Activated naive CD4-positive, alpha-beta T cell treated with anti-CD3 and anti-CD28 coated beads for 36 hours (primary cell): ENCODE data around the gene BHLHA15. TPM values are rescaled to one million over a fixed set of nuclear protein-coding genes. Genes with fewer than 3 reads are reported as not detected.

Experiments
- CTCF ChIA-PET: fragments of 350-600 bp; sonication (Branson Sonifier 250); formaldehyde crosslinking; loops from one replicate; lab custom pipeline; 2021; ENCODE audit warnings: antibody characterized with exemption; lab: Charles Lee
- DNase-seq: peaks from one replicate; pipeline ENCODE4 v3.0.0-alpha.2; 2020
- H3K27ac Mint-ChIP-seq: one replicate; pipeline ENCODE4 v1.8.0; 2021; ENCODE audit warnings: mild to moderate bottlenecking, mixed read lengths
- H3K27me3 Mint-ChIP-seq: one replicate; pipeline ENCODE4 v1.8.0; 2021; ENCODE audit warnings: low read depth, mixed read lengths
- H3K36me3 Mint-ChIP-seq: one replicate; pipeline ENCODE4 v1.8.0; 2021; ENCODE audit warnings: low read depth, mixed read lengths
- H3K4me1 Mint-ChIP-seq: one replicate; pipeline ENCODE4 v1.8.0; 2021; ENCODE audit warnings: low read depth, mixed read lengths
- H3K4me3 Mint-ChIP-seq: one replicate; pipeline ENCODE4 v1.8.0; 2021; ENCODE audit warnings: mild to moderate bottlenecking, moderate library complexity, mixed read lengths
- H3K9me3 Mint-ChIP-seq: one replicate; pipeline ENCODE4 v1.8.0; 2021; ENCODE audit warnings: mixed read lengths
- intact Hi-C: fragments of 100-400 bp; cut with micrococcal nuclease; formaldehyde crosslinking; loops from one replicate; pipeline ENCODE4 v1.15.1; 2023
- total RNA-seq, 2 experiments: library from RNA; stranded (reverse); gene quantifications; one replicate each; pipeline ENCODE4 v1.2.3, GENCODE V29; 2021

BHLHA15 gene
- total RNA-seq, 2 experiments from 2014 or later: 0.40 to 0.41 TPM

- Mint-ChIP-seq H3K4me1 (peaks cover 4% of the 10 kb centered on the region), H3K27me3 (no peaks in the 10 kb centered on the region), H3K4me3 (no peak overlapping the region), H3K36me3 (peaks cover 13% of the 10 kb centered on the region), H3K9me3 (no peaks in the 10 kb centered on the region), H3K27ac (no peak overlapping the region)
- DNase-seq: no peak
- intact Hi-C loops: no loop called here
- CTCF ChIA-PET: interaction anchor here (0.5 kb wide), 1 partner anchor 137 kb away, joined by 3 read pairs; no protein-coding TSS in a partner anchor
Measured at GRCh38 chr7:98223898-98224700, 12.9 kb downstream of the BHLHA15 start.

- H3K4me3 Mint-ChIP-seq: no peak overlapping the region
- H3K4me1 Mint-ChIP-seq: no peaks in the 10 kb centered on the region
- peaks cover 13% of the 10 kb centered on the region for H3K36me3 Mint-ChIP-seq
- intact Hi-C loops: no loop called here
- no peaks in the 10 kb centered on the region for H3K9me3 Mint-ChIP-seq
- no peaks in the 10 kb centered on the region for H3K27me3 Mint-ChIP-seq
- DNase-seq: no peak
- no peak overlapping the region for H3K27ac Mint-ChIP-seq
- CTCF ChIA-PET: interaction anchor here (0.5 kb wide), 1 partner anchor 138 kb away, joined by 3 read pairs; no protein-coding TSS in a partner anchor
Measured at GRCh38 chr7:98224701-98225181, 13.5 kb downstream of the BHLHA15 start.

GRCh38 chr7:98225913-98226614 is 14.8 kb downstream of the BHLHA15 start:
- DNase-seq: no peak
- H3K4me3 Mint-ChIP-seq: no peak overlapping the region
- intact Hi-C loops: no loop called here

GRCh38 chr7:98227939-98228338 is 16.7 kb downstream of the BHLHA15 start:
- no peak for DNase-seq
- intact Hi-C loops: no loop called here
- H3K9me3 Mint-ChIP-seq: no peaks in the 10 kb centered on the region
- no peak overlapping the region for H3K4me3 Mint-ChIP-seq
- peaks cover 12% of the 10 kb centered on the region for H3K36me3 Mint-ChIP-seq
- CTCF ChIA-PET: no interaction called here
- no peak overlapping the region for H3K27ac Mint-ChIP-seq
- H3K4me1 Mint-ChIP-seq: no peaks in the 10 kb centered on the region
- no peaks in the 10 kb centered on the region for H3K27me3 Mint-ChIP-seq

More at GRCh38 chr7:98225913-98226614, 14.8 kb downstream of the BHLHA15 start:
- Mint-ChIP-seq H3K4me1 (no peaks in the 10 kb centered on the region), H3K9me3 (no peaks in the 10 kb centered on the region), H3K27ac (no peak overlapping the region), H3K36me3 (peaks cover 12% of the 10 kb centered on the region), H3K27me3 (no peaks in the 10 kb centered on the region)
- CTCF ChIA-PET: interaction anchor here (0.9 kb wide), 1 partner anchor 18 kb away, joined by 4 read pairs; no protein-coding TSS in a partner anchor

GRCh38 chr7:98228801-98229200 is 17.6 kb downstream of the BHLHA15 start:
- Mint-ChIP-seq H3K36me3 (peaks cover 10% of the 10 kb centered on the region), H3K9me3 (no peaks in the 10 kb centered on the region), H3K4me1 (no peaks in the 10 kb centered on the region), H3K27me3 (no peaks in the 10 kb centered on the region), H3K27ac (no peak overlapping the region), H3K4me3 (no peak overlapping the region)
- intact Hi-C loops: no loop called here
- CTCF ChIA-PET: no interaction called here
- DNase-seq: no peak

- Mint-ChIP-seq H3K9me3 (no peaks in the 10 kb centered on the region), H3K27ac (no peak overlapping the region), H3K4me3 (no peak overlapping the region), H3K4me1 (no peaks in the 10 kb centered on the region), H3K36me3 (peaks cover 10% of the 10 kb centered on the region), H3K27me3 (no peaks in the 10 kb centered on the region)
- intact Hi-C loops: no loop called here
- no peak for DNase-seq
- CTCF ChIA-PET: no interaction called here
Measured at GRCh38 chr7:98229441-98229840, 18.2 kb downstream of the BHLHA15 start.

- no peaks in the 10 kb centered on the region for H3K9me3 Mint-ChIP-seq
- intact Hi-C loops: no loop called here
- peaks cover 13% of the 10 kb centered on the region for H3K36me3 Mint-ChIP-seq
- no peaks in the 10 kb centered on the region for H3K4me1 Mint-ChIP-seq
- H3K27me3 Mint-ChIP-seq: no peaks in the 10 kb centered on the region
- no peak for DNase-seq
- H3K4me3 Mint-ChIP-seq: no peak overlapping the region
- no peak overlapping the region for H3K27ac Mint-ChIP-seq
- CTCF ChIA-PET: no interaction called here
Measured at GRCh38 chr7:98229991-98230745, 18.9 kb downstream of the BHLHA15 start.

- H3K27ac Mint-ChIP-seq: no peak overlapping the region
- no peak overlapping the region for H3K4me3 Mint-ChIP-seq
- H3K4me1 Mint-ChIP-seq: no peaks in the 10 kb centered on the region
- no peak for DNase-seq
- intact Hi-C loops: no loop called here
- H3K36me3 Mint-ChIP-seq: peaks cover 10% of the 10 kb centered on the region
- CTCF ChIA-PET: no interaction called here
- H3K9me3 Mint-ChIP-seq: no peaks in the 10 kb centered on the region
- H3K27me3 Mint-ChIP-seq: no peaks in the 10 kb centered on the region
Measured at GRCh38 chr7:98230746-98231471, 19.7 kb downstream of the BHLHA15 start.

GRCh38 chr7:98231493-98232262 is 20.4 kb downstream of the BHLHA15 start:
- CTCF ChIA-PET: interaction anchor here (0.6 kb wide), 1 partner anchor 1634 kb away, joined by 5 read pairs; no protein-coding TSS in a partner anchor
- Mint-ChIP-seq H3K27ac (no peak overlapping the region), H3K27me3 (no peaks in the 10 kb centered on the region)

GRCh38 chr7:98232263-98232585 is 21.0 kb downstream of the BHLHA15 start:
- no peaks in the 10 kb centered on the region for H3K27me3 Mint-ChIP-seq
- intact Hi-C loops: no loop called here
- CTCF ChIA-PET: interaction anchor here (0.6 kb wide), 1 partner anchor 1634 kb away, joined by 5 read pairs; no protein-coding TSS in a partner anchor
- H3K36me3 Mint-ChIP-seq: peaks cover 8% of the 10 kb centered on the region
- no peak overlapping the region for H3K4me3 Mint-ChIP-seq
- H3K4me1 Mint-ChIP-seq: no peaks in the 10 kb centered on the region
- H3K27ac Mint-ChIP-seq: no peak overlapping the region
- no peaks in the 10 kb centered on the region for H3K9me3 Mint-ChIP-seq
- no peak for DNase-seq

More at GRCh38 chr7:98231493-98232262, 20.4 kb downstream of the BHLHA15 start:
- DNase-seq: no peak
- H3K4me3 Mint-ChIP-seq: no peak overlapping the region
- peaks cover 8% of the 10 kb centered on the region for H3K36me3 Mint-ChIP-seq
- intact Hi-C loops: no loop called here
- no peaks in the 10 kb centered on the region for H3K9me3 Mint-ChIP-seq
- no peaks in the 10 kb centered on the region for H3K4me1 Mint-ChIP-seq

- no peaks in the 10 kb centered on the region for H3K9me3 Mint-ChIP-seq
- CTCF ChIA-PET: interaction anchor here (0.6 kb wide), 1 partner anchor 198 kb away, joined by 4 read pairs; no protein-coding TSS in a partner anchor
- peaks cover 7% of the 10 kb centered on the region for H3K36me3 Mint-ChIP-seq
- H3K27me3 Mint-ChIP-seq: no peaks in the 10 kb centered on the region
- intact Hi-C loops: no loop called here
- H3K27ac Mint-ChIP-seq: no peak overlapping the region
- H3K4me1 Mint-ChIP-seq: no peaks in the 10 kb centered on the region
- H3K4me3 Mint-ChIP-seq: no peak overlapping the region
- no peak for DNase-seq
Measured at GRCh38 chr7:98232799-98233198, 21.6 kb downstream of the BHLHA15 start.
